Hepatocyte (in vitro differentiated cells): ENCODE results near the gene GRM4. TPM values are rescaled to one million over a fixed set of nuclear protein-coding genes. Genes with fewer than 3 reads are reported as not detected.

Source experiments
- DNase-seq: peaks from one replicate; pipeline ENCODE4 v3.0.0-alpha.2; 2016; ENCODE audit warnings: low spot score
- H2AFZ ChIP-seq: fragments of 200-600 bp; sonication (generic); 2 replicates; pipeline ENCODE4 v1.6.0; 2016; ENCODE audit warnings: antibody characterized with exemption, mild to moderate bottlenecking
- H3K27ac ChIP-seq: fragments of 200-600 bp; sonication (generic); 2 replicates; pipeline ENCODE4 v1.5.1; 2016; ENCODE audit warnings: mild to moderate bottlenecking
- H3K27me3 ChIP-seq: fragments of 200-600 bp; sonication (generic); 2 replicates; pipeline ENCODE4 v1.6.1; 2016
- H3K36me3 ChIP-seq: fragments of 200-600 bp; sonication (generic); replicated peaks from 2 replicates; pipeline ENCODE4 v1.5.1; 2016; ENCODE audit warnings: low read depth; ENCODE audit not compliant: insufficient read depth
- H3K4me1 ChIP-seq: fragments of 200-600 bp; sonication (generic); 2 replicates; pipeline ENCODE4 v1.5.1; 2016; ENCODE audit warnings: mild to moderate bottlenecking, moderate library complexity; ENCODE audit not compliant: insufficient read depth
- H3K4me2 ChIP-seq: fragments of 200-600 bp; sonication (generic); 2 replicates; pipeline ENCODE4 v1.6.0; 2016
- H3K4me3 ChIP-seq: fragments of 200-600 bp; sonication (generic); 2 replicates; pipeline ENCODE4 v1.5.1; 2016; ENCODE audit warnings: mild to moderate bottlenecking
- H3K79me2 ChIP-seq: fragments of 200-600 bp; sonication (generic); 2 replicates; pipeline ENCODE4 v1.6.0; 2017; ENCODE audit warnings: mild to moderate bottlenecking
- H3K9me2 ChIP-seq: fragments of 200-600 bp; sonication (generic); replicated peaks from 2 replicates; pipeline ENCODE4 v1.6.0; 2017; ENCODE audit warnings: mild to moderate bottlenecking; ENCODE audit not compliant: insufficient read depth
- H3K9me3 ChIP-seq: fragments of 200-600 bp; sonication (generic); 2 replicates; pipeline ENCODE4 v1.5.1; 2016; ENCODE audit warnings: low read depth, mild to moderate bottlenecking
- H4K20me1 ChIP-seq: fragments of 200-600 bp; sonication (generic); 2 replicates; pipeline ENCODE4 v1.6.0; 2016; ENCODE audit warnings: mild to moderate bottlenecking; ENCODE audit not compliant: insufficient read depth, poor library complexity, severe bottlenecking
- EZH2 ChIP-seq: fragments of 200-600 bp; sonication (generic); IDR thresholded peaks from 2 replicates; pipeline ENCODE4 v1.6.1; 2016; ENCODE audit warnings: antibody characterized with exemption, mild to moderate bottlenecking, borderline replicate concordance
- EZH2phosphoT487 ChIP-seq: fragments of 200-600 bp; sonication (generic); IDR thresholded peaks from one replicate; pipeline ENCODE4 v1.6.1; 2018; ENCODE audit warnings: antibody characterized with exemption, mild to moderate bottlenecking, low read depth, moderate library complexity; ENCODE audit not compliant: unreplicated experiment, severe bottlenecking
- WGBS: methylation state at CpG from one replicate; pipeline ENCODE4 v1.1.6; 2016; ENCODE audit warnings: low lambda C conversion rate; ENCODE audit errors: missing lambda C conversion rate; 5-methylcytosine and 5-hydroxymethylcytosine counted together
- polyA plus RNA-seq: library from polyadenylated mRNA; unstranded; fragments of >200 nt; fragmentation: Nextera tagmentation; extraction: Ambion mirVana; gene quantifications from 2 replicates; pipeline ENCODE4 v1.2.1, GENCODE V29; 2016
- total RNA-seq: library from RNA; depleted of rRNA; stranded (reverse); fragments of >200 nt; gene quantifications from 2 replicates; pipeline ENCODE4 v1.2.3, GENCODE V29; 2014
- TF ChIP-seq, protein P1 (sequence below): fragments of 200-600 bp; sonication (generic); IDR thresholded peaks from 2 replicates; pipeline ENCODE4 v1.5.1; 2016; ENCODE audit warnings: antibody characterized with exemption, mild to moderate bottlenecking; ENCODE audit not compliant: poor library complexity

Gene GRM4
- total and polyA plus RNA-seq, 2 experiments from 2014 or later, result 0.03 TPM; not detected in 1

DNA sequence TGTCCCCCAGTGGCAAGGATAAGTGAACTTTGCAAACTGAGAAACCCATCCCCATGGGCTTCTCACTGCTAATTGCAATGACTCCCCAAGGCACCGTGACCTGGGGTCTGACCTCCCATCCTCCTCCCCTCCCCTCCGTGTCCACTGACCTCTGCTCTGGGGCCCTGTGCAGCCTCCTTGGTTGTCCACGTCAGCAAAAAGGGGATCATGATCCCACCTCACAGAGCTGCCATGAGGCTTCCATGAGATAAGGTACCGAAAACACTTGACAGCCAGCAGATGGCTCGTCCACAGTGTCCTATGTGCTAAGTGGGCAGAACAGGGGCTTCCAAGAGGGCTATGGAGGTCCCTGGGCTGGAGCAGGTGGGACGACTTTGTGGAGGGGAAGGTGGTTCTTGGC is 104.5 kb downstream of the GRM4 start:
- Histone ChIP-seq H4K20me1 (no peaks in the 10 kb centered on the region), H3K9me2 (no peaks in the 10 kb centered on the region), H3K27ac (no peak overlapping the region), H3K9me3 (no peaks in the 10 kb centered on the region), H3K36me3 (no peaks in the 10 kb centered on the region), H3K4me1 (no peaks in the 10 kb centered on the region), H2AFZ (no peak overlapping the region), H3K27me3 (peaks cover 5% of the 10 kb centered on the region), H3K4me2 (no peak overlapping the region), H3K4me3 (no peak overlapping the region), H3K79me2 (no peaks in the 10 kb centered on the region)
- 84% methylated on average over 6 of the region's 6 CpGs for WGBS
- no peak for DNase-seq
- no peak for TF ChIP-seq EZH2phosphoT487
- TF ChIP-seq, protein P1, sequence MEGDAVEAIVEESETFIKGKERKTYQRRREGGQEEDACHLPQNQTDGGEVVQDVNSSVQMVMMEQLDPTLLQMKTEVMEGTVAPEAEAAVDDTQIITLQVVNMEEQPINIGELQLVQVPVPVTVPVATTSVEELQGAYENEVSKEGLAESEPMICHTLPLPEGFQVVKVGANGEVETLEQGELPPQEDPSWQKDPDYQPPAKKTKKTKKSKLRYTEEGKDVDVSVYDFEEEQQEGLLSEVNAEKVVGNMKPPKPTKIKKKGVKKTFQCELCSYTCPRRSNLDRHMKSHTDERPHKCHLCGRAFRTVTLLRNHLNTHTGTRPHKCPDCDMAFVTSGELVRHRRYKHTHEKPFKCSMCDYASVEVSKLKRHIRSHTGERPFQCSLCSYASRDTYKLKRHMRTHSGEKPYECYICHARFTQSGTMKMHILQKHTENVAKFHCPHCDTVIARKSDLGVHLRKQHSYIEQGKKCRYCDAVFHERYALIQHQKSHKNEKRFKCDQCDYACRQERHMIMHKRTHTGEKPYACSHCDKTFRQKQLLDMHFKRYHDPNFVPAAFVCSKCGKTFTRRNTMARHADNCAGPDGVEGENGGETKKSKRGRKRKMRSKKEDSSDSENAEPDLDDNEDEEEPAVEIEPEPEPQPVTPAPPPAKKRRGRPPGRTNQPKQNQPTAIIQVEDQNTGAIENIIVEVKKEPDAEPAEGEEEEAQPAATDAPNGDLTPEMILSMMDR, result no peak
- no peak for TF ChIP-seq EZH2

DNA sequence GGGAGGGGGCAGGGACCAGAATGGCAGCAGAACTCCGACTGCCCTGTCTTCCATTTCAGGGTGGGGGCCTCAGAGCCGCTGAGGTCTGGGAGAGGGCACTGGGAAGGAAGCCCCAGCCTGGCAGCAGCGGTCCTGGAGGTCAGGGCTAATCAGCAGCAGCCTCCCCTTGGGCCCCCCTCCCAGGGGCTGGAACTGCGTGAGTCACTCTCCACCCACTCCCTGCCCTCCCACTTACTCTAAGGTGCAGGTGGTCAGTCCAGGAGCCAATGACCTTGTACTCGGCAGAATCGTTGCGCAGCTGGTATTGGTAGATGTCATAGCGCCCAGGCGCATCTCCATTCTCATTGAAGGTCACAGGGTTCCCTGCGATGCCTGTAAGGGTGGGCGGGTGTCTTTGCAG is 105.9 kb downstream of the GRM4 start:
- DNase-seq, result no peak
- no peak overlapping the region for H3K4me3 ChIP-seq
- no peak overlapping the region for H2AFZ ChIP-seq
- H3K4me1 ChIP-seq, result no peaks in the 10 kb centered on the region
- 83% methylated on average over 10 of the region's 11 CpGs for WGBS
- no peak overlapping the region for H3K4me2 ChIP-seq
- H3K27ac ChIP-seq, result no peak overlapping the region
- no peaks in the 10 kb centered on the region for H4K20me1 ChIP-seq
- no peaks in the 10 kb centered on the region for H3K79me2 ChIP-seq
- H3K9me3 ChIP-seq, result no peaks in the 10 kb centered on the region
- H3K9me2 ChIP-seq, result no peaks in the 10 kb centered on the region
- H3K27me3 ChIP-seq, result peaks cover 5% of the 10 kb centered on the region
- TF ChIP-seq, protein P1, result no peak
- TF ChIP-seq EZH2phosphoT487 (no peak), EZH2 (no peak)
- no peaks in the 10 kb centered on the region for H3K36me3 ChIP-seq

DNA sequence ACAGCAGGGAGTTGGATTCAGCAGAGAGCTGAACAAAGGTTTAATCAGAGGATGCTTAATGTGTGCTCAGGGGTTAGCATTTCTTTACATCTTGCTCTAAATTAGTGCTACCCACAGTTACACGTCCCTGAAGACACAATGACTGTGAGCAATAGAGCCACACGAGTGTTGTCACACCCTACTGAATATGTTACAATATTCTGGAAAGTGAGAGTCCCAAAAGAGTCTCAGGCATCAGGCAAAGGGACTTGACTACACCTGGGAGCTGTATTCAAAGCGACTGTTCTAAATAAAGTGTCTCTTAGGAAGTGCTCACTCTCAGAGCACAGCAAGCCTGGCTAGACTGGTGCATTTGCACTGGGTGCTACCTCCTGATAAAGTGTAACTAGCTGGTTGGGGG is 108.7 kb downstream of the GRM4 start:
- Histone ChIP-seq H3K27me3 (peaks cover 5% of the 10 kb centered on the region), H2AFZ (no peak overlapping the region), H3K4me3 (no peak overlapping the region), H4K20me1 (no peaks in the 10 kb centered on the region), H3K27ac (no peak overlapping the region), H3K79me2 (no peaks in the 10 kb centered on the region), H3K36me3 (no peaks in the 10 kb centered on the region), H3K9me3 (no peaks in the 10 kb centered on the region), H3K9me2 (no peaks in the 10 kb centered on the region), H3K4me2 (no peak overlapping the region), H3K4me1 (no peaks in the 10 kb centered on the region)
- no peak for DNase-seq
- TF ChIP-seq, protein P1, result no peak
- TF ChIP-seq EZH2, result no peak
- TF ChIP-seq EZH2phosphoT487, result no peak
- 75% methylated on average over 3 of the region's 3 CpGs for WGBS

DNA sequence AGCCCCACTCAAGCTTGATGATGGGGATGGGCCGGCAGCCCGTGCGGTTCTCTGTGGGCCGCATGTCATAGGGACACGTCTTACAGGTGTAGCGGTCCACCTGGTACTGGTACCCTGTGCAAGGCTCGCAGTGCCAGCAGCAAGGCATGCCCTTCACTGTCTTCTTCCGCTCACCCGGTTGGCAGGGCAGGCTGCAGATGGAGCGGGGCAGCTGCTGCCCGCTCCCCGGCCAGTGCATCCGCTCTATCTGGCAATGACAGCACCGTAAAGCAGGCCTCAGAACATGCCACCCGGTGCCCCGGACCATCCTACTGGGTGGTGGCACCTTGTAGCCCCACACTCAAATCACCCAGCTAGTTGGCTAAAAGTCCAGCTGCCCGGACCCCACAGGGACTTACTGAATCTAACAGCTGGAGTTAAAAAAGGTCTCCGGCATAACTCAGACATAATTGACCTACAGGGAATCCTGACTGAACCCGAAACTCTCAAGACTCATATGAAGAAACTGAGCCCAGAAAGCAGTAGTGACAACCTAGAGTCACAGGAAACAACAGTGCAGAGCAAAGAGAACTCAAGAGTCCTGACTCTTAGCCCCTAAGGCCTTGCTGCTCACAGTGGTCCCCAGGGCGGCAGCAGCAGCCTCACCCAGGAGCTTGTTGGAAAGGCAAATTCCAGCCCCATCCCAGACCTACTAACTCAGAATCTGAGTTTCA is 109.4 kb downstream of the GRM4 start:
- WGBS, result 97% methylated on average over 20 of the region's 20 CpGs
- Histone ChIP-seq H3K27me3 (peaks cover 5% of the 10 kb centered on the region), H3K27ac (no peak overlapping the region), H2AFZ (no peak overlapping the region), H3K79me2 (no peaks in the 10 kb centered on the region), H3K9me3 (no peaks in the 10 kb centered on the region), H4K20me1 (no peaks in the 10 kb centered on the region), H3K4me1 (no peaks in the 10 kb centered on the region), H3K4me3 (no peak overlapping the region), H3K4me2 (no peak overlapping the region), H3K9me2 (no peaks in the 10 kb centered on the region), H3K36me3 (no peaks in the 10 kb centered on the region)
- TF ChIP-seq EZH2 (no peak), EZH2phosphoT487 (no peak)
- TF ChIP-seq, protein P1, result no peak
- DNase-seq, result no peak
